Loucy (cell line): Measurements from ENCODE around the gene SMC1B.

ENCODE experiments used
- EZH2phosphoT487 ChIP-seq: fragments of 200-600 bp; IDR thresholded peaks from 2 replicates; pipeline ENCODE4 v1.6.1; 2018; ENCODE audit warnings: antibody characterized with exemption, mild to moderate bottlenecking, moderate library complexity, borderline replicate concordance
- TF ChIP-seq, protein P1 (sequence below): fragments of 200-600 bp; sonication (generic); conservative IDR thresholded peaks from 2 replicates; pipeline ENCODE4 v1.5.1; 2014; ENCODE audit warnings: mild to moderate bottlenecking, antibody characterized with exemption, low read length

- TF ChIP-seq, protein P1, sequence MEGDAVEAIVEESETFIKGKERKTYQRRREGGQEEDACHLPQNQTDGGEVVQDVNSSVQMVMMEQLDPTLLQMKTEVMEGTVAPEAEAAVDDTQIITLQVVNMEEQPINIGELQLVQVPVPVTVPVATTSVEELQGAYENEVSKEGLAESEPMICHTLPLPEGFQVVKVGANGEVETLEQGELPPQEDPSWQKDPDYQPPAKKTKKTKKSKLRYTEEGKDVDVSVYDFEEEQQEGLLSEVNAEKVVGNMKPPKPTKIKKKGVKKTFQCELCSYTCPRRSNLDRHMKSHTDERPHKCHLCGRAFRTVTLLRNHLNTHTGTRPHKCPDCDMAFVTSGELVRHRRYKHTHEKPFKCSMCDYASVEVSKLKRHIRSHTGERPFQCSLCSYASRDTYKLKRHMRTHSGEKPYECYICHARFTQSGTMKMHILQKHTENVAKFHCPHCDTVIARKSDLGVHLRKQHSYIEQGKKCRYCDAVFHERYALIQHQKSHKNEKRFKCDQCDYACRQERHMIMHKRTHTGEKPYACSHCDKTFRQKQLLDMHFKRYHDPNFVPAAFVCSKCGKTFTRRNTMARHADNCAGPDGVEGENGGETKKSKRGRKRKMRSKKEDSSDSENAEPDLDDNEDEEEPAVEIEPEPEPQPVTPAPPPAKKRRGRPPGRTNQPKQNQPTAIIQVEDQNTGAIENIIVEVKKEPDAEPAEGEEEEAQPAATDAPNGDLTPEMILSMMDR = no peak
- no peak for TF ChIP-seq EZH2phosphoT487
Measured at GRCh38 chr22:45428391-45429385, 15.3 kb upstream of the SMC1B start.
